ENCODE results near the gene STK25.

GRCh38 chr2:241459520-241459919, 48.9 kb downstream of the STK25 start:
- no peak for TF ChIP-seq CTCF (conservative IDR thresholded peaks at IDR 0.05)
- no peak for TF ChIP-seq ZFX (IDR thresholded peaks at IDR 0.05)

All from C4-2B (cell line).